Spleen (tissue), 7 donors: Measurements from ENCODE around the gene MIB1.
A peak's percentile ranks its signal among the peaks of the same experiment; 100 is the strongest.

ENCODE experiments used
- POLR2AphosphoS5 ChIP-seq, 3 donors: sonication (generic); formaldehyde crosslinking; IDR thresholded peaks; one replicate each; pipeline ENCODE4 v1.5.1; 2017; ENCODE audit warnings: antibody characterized with exemption in 3 of 3
- TF ChIP-seq, protein P1 (sequence below), 11 experiments: fragments of 200-600 bp in 7 of 11; fragments of 450-650 bp in 4 of 11; sonication (generic) in 4 of 11; IDR thresholded peaks in 8 of 11; conservative IDR thresholded peaks in 3 of 11; 1 replicate in 7 of 11; 2 replicates in 4 of 11; pipeline versions ENCODE4 v1.4.0 to v1.8.0; 2016 to 2021; ENCODE audit warnings: antibody characterized with exemption in 11 of 11, inconsistent platforms in 4 of 11, mild to moderate bottlenecking in 1 of 11
- donor health status: DM: no; HTN: no; CAD: no; lungs with moderate emphysema.
- donor health status: DM: no; HTN: no; CAD: no.
- donor health status: DM: no; HTN: no; CAD: no.

DNA sequence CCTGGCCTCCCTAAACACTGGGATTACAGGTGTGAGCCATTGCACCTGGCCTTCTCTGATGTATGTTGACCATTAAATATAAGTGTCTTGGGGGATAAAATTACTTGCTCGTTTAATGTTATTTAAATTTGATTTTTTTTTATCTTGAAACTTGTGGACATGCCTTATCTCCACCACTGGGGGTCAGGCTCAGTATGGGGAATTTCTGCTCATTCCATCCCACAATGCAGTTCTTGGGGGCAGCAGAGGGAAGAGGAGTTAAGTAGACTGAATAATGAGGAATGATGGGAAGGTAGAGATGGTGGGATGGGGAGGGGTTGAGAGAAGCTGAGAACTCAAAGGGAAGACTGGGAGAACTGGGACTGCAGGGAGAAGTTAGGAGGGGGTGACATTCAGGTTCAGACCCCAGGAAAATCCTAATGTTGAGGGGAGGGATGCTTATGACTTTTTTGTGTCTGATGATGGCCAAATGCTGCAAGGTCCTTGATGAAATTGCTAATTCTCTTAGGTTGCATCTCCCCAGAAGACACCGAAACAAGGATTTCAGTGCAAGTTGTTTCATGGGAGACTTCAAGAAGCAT is 174.2 kb downstream of the MIB1 start:
- TF ChIP-seq, protein P1, sequence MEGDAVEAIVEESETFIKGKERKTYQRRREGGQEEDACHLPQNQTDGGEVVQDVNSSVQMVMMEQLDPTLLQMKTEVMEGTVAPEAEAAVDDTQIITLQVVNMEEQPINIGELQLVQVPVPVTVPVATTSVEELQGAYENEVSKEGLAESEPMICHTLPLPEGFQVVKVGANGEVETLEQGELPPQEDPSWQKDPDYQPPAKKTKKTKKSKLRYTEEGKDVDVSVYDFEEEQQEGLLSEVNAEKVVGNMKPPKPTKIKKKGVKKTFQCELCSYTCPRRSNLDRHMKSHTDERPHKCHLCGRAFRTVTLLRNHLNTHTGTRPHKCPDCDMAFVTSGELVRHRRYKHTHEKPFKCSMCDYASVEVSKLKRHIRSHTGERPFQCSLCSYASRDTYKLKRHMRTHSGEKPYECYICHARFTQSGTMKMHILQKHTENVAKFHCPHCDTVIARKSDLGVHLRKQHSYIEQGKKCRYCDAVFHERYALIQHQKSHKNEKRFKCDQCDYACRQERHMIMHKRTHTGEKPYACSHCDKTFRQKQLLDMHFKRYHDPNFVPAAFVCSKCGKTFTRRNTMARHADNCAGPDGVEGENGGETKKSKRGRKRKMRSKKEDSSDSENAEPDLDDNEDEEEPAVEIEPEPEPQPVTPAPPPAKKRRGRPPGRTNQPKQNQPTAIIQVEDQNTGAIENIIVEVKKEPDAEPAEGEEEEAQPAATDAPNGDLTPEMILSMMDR (IDR thresholded peaks at IDR 0.05 in 8 of 11, conservative IDR thresholded peaks at IDR 0.05 in 3 of 11) = peak in 9 of 11 experiments; percentile 11 to 71 (median 42)
- TF ChIP-seq POLR2AphosphoS5 (IDR thresholded peaks at IDR 0.05) = no peak
